CD8-positive, alpha-beta memory T cell (primary cell): ENCODE data around the gene PRR12. TPM values are rescaled to one million over a fixed set of nuclear protein-coding genes. Genes with fewer than 3 reads are reported as not detected.

Experiments
- CTCF ChIA-PET: fragments of 350-600 bp; sonication (Branson Sonifier 250); formaldehyde crosslinking; loops from one replicate; lab custom pipeline; 2021; ENCODE audit warnings: antibody characterized with exemption; lab: Charles Lee
- POLR2A ChIA-PET: fragments of 350-600 bp; sonication (Branson Sonifier 250); formaldehyde crosslinking; loops from one replicate; lab custom pipeline; 2021; ENCODE audit warnings: antibody characterized with exemption; lab: Charles Lee
- DNase-seq, 5 donors: peaks; one replicate each; pipeline versions ENCODE4 v3.0.0 to v3.0.0-alpha.2; 2020 to 2022; ENCODE audit warnings: mixed read lengths in 1 of 5
- H3K27ac ChIP-seq: one replicate; pipeline ENCODE4 v1.7.0; 2013; ENCODE audit warnings: low read depth, mild to moderate bottlenecking, low read length, moderate library complexity
- H3K27me3 ChIP-seq: 2 replicates; pipeline ENCODE4 v1.7.0; 2013; ENCODE audit warnings: low read length, mild to moderate bottlenecking; ENCODE audit not compliant: insufficient read depth, poor library complexity, severe bottlenecking
- H3K36me3 ChIP-seq: 2 replicates; pipeline ENCODE4 v1.7.0; 2013; ENCODE audit warnings: mild to moderate bottlenecking, low read length, moderate library complexity; ENCODE audit not compliant: insufficient read depth
- H3K4me1 ChIP-seq: 2 replicates; pipeline ENCODE4 v1.7.0; 2013; ENCODE audit warnings: mild to moderate bottlenecking, low read length, moderate library complexity; ENCODE audit not compliant: insufficient read depth
- H3K4me3 ChIP-seq: 2 replicates; pipeline ENCODE4 v1.7.0; 2013; ENCODE audit warnings: mild to moderate bottlenecking, low read length
- H3K9me3 ChIP-seq: 2 replicates; pipeline ENCODE4 v1.7.0; 2013; ENCODE audit warnings: mild to moderate bottlenecking, low read length
- H3K27ac Mint-ChIP-seq, 8 donors: one replicate each; pipeline ENCODE4 v1.8.0; 2020 to 2021; ENCODE audit warnings: mixed read lengths in 8 of 8, mild to moderate bottlenecking in 6 of 8, inconsistent platforms in 3 of 8, moderate library complexity in 3 of 8
- H3K27me3 Mint-ChIP-seq, 2 donors: one replicate each; pipeline ENCODE4 v1.8.0; 2020 to 2021; ENCODE audit warnings: mixed read lengths in 2 of 2, mild to moderate bottlenecking in 1 of 2, moderate library complexity in 1 of 2
- H3K36me3 Mint-ChIP-seq, 3 donors: one replicate each; pipeline ENCODE4 v1.8.0; 2020 to 2021; ENCODE audit warnings: mixed read lengths in 3 of 3, inconsistent platforms in 1 of 3, mild to moderate bottlenecking in 1 of 3
- H3K4me1 Mint-ChIP-seq, 3 donors: one replicate each; pipeline ENCODE4 v1.8.0; 2020 to 2021; ENCODE audit warnings: mixed read lengths in 3 of 3, inconsistent platforms in 1 of 3, mild to moderate bottlenecking in 1 of 3
- H3K4me3 Mint-ChIP-seq, 7 donors: one replicate each; pipeline ENCODE4 v1.8.0; 2020 to 2021; ENCODE audit warnings: mixed read lengths in 7 of 7, mild to moderate bottlenecking in 6 of 7, moderate library complexity in 4 of 7, inconsistent platforms in 2 of 7
- H3K9me3 Mint-ChIP-seq, 5 donors: one replicate each; pipeline ENCODE4 v1.8.0; 2020 to 2022; ENCODE audit warnings: mixed read lengths in 5 of 5, mild to moderate bottlenecking in 3 of 5, moderate library complexity in 2 of 5, inconsistent platforms in 1 of 5
- polyA plus RNA-seq: library from polyadenylated mRNA; unstranded; fragments of 300-500 nt; fragmentation: Illumina TruSeq; gene quantifications from one replicate; pipeline ENCODE4 v1.2.3, GENCODE V29; 2021
- total RNA-seq, 2 experiments: library from RNA; stranded (reverse); gene quantifications; one replicate each; pipeline ENCODE4 v1.2.3, GENCODE V29; 2021

The PRR12 gene
- total and polyA plus RNA-seq, 3 experiments from 2014 or later, result 0.81 to 27.5 (median 25.9) TPM

DNA sequence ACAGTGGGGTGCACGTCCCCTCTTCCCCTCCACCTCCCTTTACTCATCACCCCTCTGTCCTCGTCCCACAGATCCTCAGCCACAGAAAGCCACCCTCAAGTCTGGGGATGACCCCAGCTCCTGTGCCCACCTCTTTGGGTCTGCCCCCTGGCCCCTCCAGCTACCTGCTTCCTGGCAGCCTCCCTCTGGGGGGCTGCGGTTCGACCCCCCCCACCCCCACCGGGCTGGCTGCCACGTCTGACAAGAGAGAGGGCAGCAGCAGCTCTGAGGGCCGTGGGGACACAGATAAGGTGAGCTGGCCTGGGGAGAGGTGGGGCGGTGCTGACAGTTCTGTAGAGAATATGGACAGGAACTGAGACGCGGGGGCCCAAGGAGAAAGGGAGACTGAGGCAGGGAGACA, 63.6 kb downstream of the PRR12 start:
- CTCF ChIA-PET, result interaction anchor here (2.6 kb wide), 1 partner anchor 12 kb away, joined by 8 read pairs; the partner anchor contains the start of gene SCAF1
- H3K9me3 Mint-ChIP-seq, result no peaks in the 10 kb centered on the region

DNA sequence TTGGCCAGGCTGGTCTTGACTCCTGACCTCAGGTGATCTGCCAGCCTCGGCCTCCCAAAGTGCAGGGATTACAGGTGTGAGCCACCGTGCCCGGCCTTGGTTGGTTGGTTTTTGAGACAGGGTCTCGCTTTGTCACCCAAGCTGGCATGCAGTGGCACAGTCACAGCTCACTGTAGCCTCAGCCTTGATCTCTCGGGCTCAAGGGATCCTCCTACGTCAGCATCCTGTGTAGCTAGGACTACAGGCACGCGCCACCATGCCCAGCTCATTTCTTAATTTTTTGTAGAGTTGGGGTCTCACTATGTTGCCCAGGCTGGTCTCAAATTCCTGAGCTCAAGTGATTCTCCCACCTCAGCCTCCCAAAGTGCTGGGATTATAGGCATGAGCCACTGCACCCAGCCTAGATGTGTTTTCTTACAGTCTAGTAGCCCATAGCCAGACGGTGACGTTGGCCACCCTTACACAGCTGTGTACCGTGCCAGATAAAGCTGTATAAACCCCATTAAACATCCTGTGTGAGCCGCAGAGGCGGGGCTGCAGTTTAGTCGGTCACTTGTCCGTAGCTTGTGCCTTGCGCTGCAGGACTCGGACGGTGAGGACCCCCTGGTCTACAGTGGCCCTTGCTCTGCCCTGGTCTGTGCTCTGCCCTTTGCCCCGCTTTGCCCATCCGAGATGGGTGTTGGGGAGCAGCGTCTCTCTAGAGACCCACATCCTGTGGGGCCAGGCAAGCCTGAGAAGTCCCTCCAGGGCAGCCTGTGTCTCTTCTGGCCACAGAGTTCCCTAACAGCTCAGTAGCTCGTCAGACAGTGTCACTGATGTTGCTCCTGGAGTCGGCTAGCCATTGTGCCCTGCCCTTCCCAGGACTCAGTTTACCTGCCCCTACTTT, 64.8 kb downstream of the PRR12 start:
- no peaks in the 10 kb centered on the region for H3K27me3 Mint-ChIP-seq
- POLR2A ChIA-PET, result interaction anchor here (0.6 kb wide), 1 partner anchor 425 kb away, joined by 3 read pairs; no protein-coding TSS in a partner anchor
- peaks cover 0 to 77% (median 5%) of the 10 kb centered on the region in 3 donors for H3K36me3 Mint-ChIP-seq
- H3K27ac Mint-ChIP-seq, result peak overlapping the region in 5 of 8 donors; percentile 15 to 72 (median 59)
- no peak overlapping the region for H3K4me3 Mint-ChIP-seq
- H3K4me1 ChIP-seq, result no peaks in the 10 kb centered on the region
- no peak overlapping the region for H3K27ac ChIP-seq
- no peaks in the 10 kb centered on the region for H3K9me3 ChIP-seq
- peaks cover 41% of the 10 kb centered on the region for H3K36me3 ChIP-seq
- no peaks in the 10 kb centered on the region for H3K9me3 Mint-ChIP-seq
- peaks cover 0 to 17% (median 5%) of the 10 kb centered on the region in 3 donors for H3K4me1 Mint-ChIP-seq
- no peaks in the 10 kb centered on the region for H3K27me3 ChIP-seq
- DNase-seq, result no peak
- H3K4me3 ChIP-seq, result no peak overlapping the region
- CTCF ChIA-PET, result interaction anchor here (1.1 to 2.6 kb wide), 3 partner anchors 13 to 17 kb away, joined by 3 to 8 read pairs (median 3); partner anchors contain the start of gene SCAF1

More for the DNA sequence above, 63.6 kb downstream of the PRR12 start:
- H3K27me3 Mint-ChIP-seq, result no peaks in the 10 kb centered on the region
- Histone ChIP-seq H3K4me1 (no peaks in the 10 kb centered on the region), H3K4me3 (no peak overlapping the region), H3K9me3 (no peaks in the 10 kb centered on the region), H3K27ac (no peak overlapping the region), H3K27me3 (no peaks in the 10 kb centered on the region), H3K36me3 (peaks cover 44% of the 10 kb centered on the region)
- no peak overlapping the region for H3K4me3 Mint-ChIP-seq
- peak overlapping the region in 2 of 8 donors; percentile 50 to 74 for H3K27ac Mint-ChIP-seq
- H3K36me3 Mint-ChIP-seq, result peaks cover 0 to 77% (median 1%) of the 10 kb centered on the region in 3 donors
- peaks cover 0 to 9% (median 2%) of the 10 kb centered on the region in 3 donors for H3K4me1 Mint-ChIP-seq
- POLR2A ChIA-PET, result no interaction called here
- no peak for DNase-seq

DNA sequence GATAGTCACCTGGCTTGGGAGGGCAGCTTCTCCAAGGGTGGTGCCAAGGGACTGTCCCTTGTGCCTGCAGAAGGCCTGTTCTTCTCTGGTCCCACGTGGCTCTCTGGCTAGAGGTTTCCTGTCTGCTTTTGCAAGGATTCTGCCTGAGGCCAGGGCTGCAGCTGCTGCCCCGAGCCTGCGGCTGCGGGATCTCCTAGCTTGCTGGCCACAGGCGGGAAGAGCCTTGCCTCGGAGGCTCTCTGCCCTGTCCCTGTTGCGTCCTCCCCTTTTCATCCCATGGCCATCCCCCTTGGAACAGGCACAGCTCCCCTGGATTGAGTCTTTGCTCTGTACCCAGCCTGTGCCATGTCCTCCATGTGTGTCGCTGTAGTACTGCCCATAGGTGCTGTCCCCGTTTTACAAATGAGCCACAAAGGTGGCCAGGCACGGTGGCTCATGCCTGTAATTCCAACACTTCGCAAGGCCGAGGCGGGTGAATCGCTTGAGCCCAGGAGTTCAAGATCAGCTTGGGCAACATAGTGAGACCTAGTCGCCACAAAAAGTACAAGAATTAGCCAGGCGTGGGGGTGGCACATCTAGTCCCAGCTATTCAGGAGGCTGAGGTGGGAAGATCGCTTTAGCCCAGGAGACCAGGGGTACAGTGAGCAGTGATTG, 65.6 kb downstream of the PRR12 start:
- H3K9me3 ChIP-seq, result no peaks in the 10 kb centered on the region
- CTCF ChIA-PET, result interaction anchor here (1.1 to 2.6 kb wide), 3 partner anchors 14 to 24 kb away, joined by 3 to 8 read pairs (median 3); partner anchors contain the start of gene SCAF1
- no peaks in the 10 kb centered on the region for H3K9me3 Mint-ChIP-seq
- no peak for DNase-seq
- POLR2A ChIA-PET, result interaction anchor here (0.6 kb wide), 2 partner anchors 44 to 426 kb away, joined by 3 to 4 read pairs; no protein-coding TSS in a partner anchor
- H3K27me3 Mint-ChIP-seq, result no peaks in the 10 kb centered on the region
- H3K4me3 Mint-ChIP-seq, result no peak overlapping the region
- H3K27me3 ChIP-seq, result no peaks in the 10 kb centered on the region
- H3K36me3 ChIP-seq, result peaks cover 44% of the 10 kb centered on the region
- H3K4me1 Mint-ChIP-seq, result peaks cover 0 to 17% (median 5%) of the 10 kb centered on the region in 3 donors
- H3K4me3 ChIP-seq, result no peak overlapping the region
- peak overlapping the region in 5 of 8 donors; percentile 11 to 50 (median 42) for H3K27ac Mint-ChIP-seq
- peaks cover 0 to 82% (median 5%) of the 10 kb centered on the region in 3 donors for H3K36me3 Mint-ChIP-seq
- no peak overlapping the region for H3K27ac ChIP-seq
- H3K4me1 ChIP-seq, result no peaks in the 10 kb centered on the region

DNA sequence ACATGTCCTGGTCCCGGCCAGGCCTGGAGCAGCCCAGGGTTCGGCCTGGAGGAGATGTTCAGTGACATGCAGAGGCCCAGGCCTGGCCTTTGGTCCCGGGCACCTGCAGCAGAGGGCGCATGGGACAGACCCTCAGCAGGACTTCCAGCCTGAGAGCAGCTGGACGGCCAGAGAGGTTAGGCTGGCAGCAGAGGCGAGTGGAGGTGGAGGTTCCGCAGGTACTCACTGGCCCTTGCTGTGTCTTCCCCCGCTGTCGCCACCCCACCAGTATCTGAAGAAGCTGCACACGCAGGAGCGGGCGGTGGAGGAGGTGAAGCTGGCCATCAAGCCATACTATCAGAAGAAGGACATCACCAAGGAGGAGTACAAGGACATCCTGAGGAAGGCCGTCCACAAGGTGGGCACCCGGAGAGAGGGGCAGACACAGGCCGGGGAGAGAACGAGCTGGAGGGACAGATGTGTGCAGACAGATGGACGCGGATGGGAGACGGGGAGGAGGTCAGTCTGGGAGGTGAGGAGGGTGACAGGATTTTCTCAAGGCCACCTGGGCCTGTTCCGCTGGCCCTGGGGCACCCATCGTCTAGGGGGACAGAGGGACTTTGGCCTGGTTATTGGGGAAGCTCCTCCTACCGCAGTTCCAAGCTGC, 66.6 kb downstream of the PRR12 start:
- peaks cover 3 to 22% (median 7%) of the 10 kb centered on the region in 3 donors for H3K4me1 Mint-ChIP-seq
- Histone ChIP-seq H3K4me3 (no peak overlapping the region), H3K9me3 (no peaks in the 10 kb centered on the region), H3K27ac (no peak overlapping the region), H3K36me3 (peaks cover 54% of the 10 kb centered on the region), H3K27me3 (no peaks in the 10 kb centered on the region), H3K4me1 (peaks cover 8% of the 10 kb centered on the region)
- H3K27ac Mint-ChIP-seq, result peak overlapping the region in 6 of 8 donors; percentile 29 to 86 (median 64)
- DNase-seq, result no peak
- H3K4me3 Mint-ChIP-seq, result peak overlapping the region in 1 of 7 donors; percentile 50
- ChIA-PET CTCF (interaction anchor here (1.1 to 1.6 kb wide), 2 partner anchors 15 to 23 kb away, joined by 3 to 5 read pairs; no protein-coding TSS in a partner anchor), POLR2A (interaction anchor here (0.6 kb wide), 1 partner anchor 45 kb away, joined by 4 read pairs; no protein-coding TSS in a partner anchor)
- H3K36me3 Mint-ChIP-seq, result peaks cover 0 to 87% (median 5%) of the 10 kb centered on the region in 3 donors
- no peaks in the 10 kb centered on the region for H3K27me3 Mint-ChIP-seq
- H3K9me3 Mint-ChIP-seq, result no peaks in the 10 kb centered on the region

DNA sequence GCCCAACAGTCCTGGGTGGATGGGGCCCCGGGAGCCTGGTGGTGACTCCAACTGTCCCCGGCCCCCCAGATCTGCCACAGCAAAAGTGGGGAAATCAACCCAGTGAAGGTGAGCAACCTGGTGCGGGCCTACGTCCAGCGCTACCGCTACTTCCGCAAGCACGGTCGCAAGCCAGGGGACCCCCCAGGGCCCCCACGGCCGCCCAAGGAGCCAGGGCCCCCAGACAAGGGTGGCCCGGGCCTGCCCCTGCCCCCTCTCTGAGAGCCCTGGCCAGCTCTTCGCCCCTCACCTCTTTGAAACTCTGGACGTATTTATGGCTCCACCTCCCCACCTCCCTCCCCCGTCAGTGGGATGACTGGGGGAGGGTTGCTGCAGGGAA, 67.1 kb downstream of the PRR12 start:
- H3K27ac ChIP-seq, result no peak overlapping the region
- ChIA-PET POLR2A (no interaction called here), CTCF (interaction anchor here (1.6 kb wide), 1 partner anchor 14 kb away, joined by 5 read pairs; no protein-coding TSS in a partner anchor)
- peaks cover 57% of the 10 kb centered on the region for H3K36me3 ChIP-seq
- H3K4me3 ChIP-seq, result no peak overlapping the region
- H3K4me1 ChIP-seq, result peaks cover 13% of the 10 kb centered on the region
- H3K9me3 ChIP-seq, result no peaks in the 10 kb centered on the region
- Mint-ChIP-seq H3K27me3 (no peaks in the 10 kb centered on the region), H3K4me3 (no peak overlapping the region), H3K27ac (no peak overlapping the region), H3K9me3 (no peaks in the 10 kb centered on the region), H3K36me3 (peaks cover 0 to 88% (median 5%) of the 10 kb centered on the region in 3 donors), H3K4me1 (peaks cover 8 to 27% (median 12%) of the 10 kb centered on the region in 3 donors)
- DNase-seq, result no peak
- H3K27me3 ChIP-seq, result no peaks in the 10 kb centered on the region

DNA sequence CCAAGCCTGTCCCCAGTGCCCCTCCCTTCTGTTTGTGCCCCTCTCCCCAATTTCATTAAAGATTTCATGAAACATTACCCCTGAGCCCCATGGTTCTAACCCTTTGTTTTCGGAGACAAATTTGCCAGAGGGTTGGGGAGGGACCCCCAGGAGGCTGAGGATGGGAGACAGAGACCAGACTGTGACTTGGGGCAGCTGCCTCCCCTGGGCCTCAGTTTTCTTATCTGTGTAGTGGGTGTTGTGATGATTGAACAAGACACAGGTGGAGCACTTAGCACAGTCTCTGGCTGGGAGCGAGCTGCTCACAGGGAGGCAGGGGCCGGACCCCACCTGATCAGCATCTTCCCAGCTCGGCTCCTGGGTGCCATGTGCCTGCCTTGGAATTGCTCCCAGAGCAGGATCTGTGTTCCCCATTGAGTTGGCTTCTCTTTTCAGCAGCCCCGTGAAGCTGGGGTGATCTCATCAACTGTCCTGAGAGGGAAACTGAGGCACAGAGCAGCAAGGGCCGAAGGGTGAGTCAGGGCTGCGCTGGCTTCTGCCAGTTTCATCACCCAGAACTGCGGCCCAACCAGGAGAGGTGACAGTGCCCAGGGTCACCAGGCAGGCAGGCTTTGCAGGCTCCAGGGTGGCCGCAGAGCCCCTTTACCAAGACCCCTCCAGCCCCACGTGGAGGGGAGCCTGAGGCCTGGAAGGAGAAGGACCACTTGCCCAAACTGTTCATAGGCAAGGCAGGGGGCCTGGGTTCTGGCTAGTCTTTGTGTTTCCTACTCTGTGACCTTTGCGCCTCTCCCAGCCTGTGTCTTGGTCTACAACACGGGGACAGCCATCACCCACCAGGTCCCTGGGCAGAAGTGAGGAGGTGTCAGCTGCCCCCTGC, 67.8 kb downstream of the PRR12 start:
- Mint-ChIP-seq H3K27ac (peak overlapping the region in 5 of 8 donors; percentile 32 to 62 (median 38)), H3K4me3 (no peak overlapping the region), H3K4me1 (peaks cover 15 to 34% (median 17%) of the 10 kb centered on the region in 3 donors), H3K36me3 (peaks cover 0 to 89% (median 5%) of the 10 kb centered on the region in 3 donors), H3K9me3 (no peaks in the 10 kb centered on the region), H3K27me3 (no peaks in the 10 kb centered on the region)
- POLR2A ChIA-PET, result interaction anchor here (0.8 kb wide), 1 partner anchor 16 kb away, joined by 4 read pairs; no protein-coding TSS in a partner anchor
- Histone ChIP-seq H3K4me3 (no peak overlapping the region), H3K4me1 (peaks cover 20% of the 10 kb centered on the region), H3K27ac (no peak overlapping the region), H3K9me3 (no peaks in the 10 kb centered on the region), H3K27me3 (no peaks in the 10 kb centered on the region), H3K36me3 (peaks cover 57% of the 10 kb centered on the region)
- CTCF ChIA-PET, result interaction anchor here (1.6 kb wide), 1 partner anchor 14 kb away, joined by 5 read pairs; no protein-coding TSS in a partner anchor
- no peak for DNase-seq
